AG04450 (cell line): ENCODE measurements around the gene FOSB. TPM values are rescaled to one million over a fixed set of nuclear protein-coding genes. Genes with fewer than 3 reads are reported as not detected.
A peak's percentile ranks its signal among the peaks of the same experiment; 100 is the strongest.

ENCODE experiments used
- CTCF ChIA-PET: fragments of 300-600, 350-600 bp; formaldehyde crosslinking; extraction: SDS; loops from one replicate; lab custom pipeline; 2022; ENCODE audit warnings: antibody characterized with exemption, inconsistent platforms; lab: Charles Lee
- POLR2A ChIA-PET: fragments of 350-600 bp; formaldehyde crosslinking; extraction: SDS; loops from one replicate; lab custom pipeline; 2021; ENCODE audit warnings: antibody characterized with exemption, inconsistent platforms; lab: Yijun Ruan, JAX
- DNase-seq: peaks from one replicate; pipeline ENCODE4 v3.0.0-alpha.2; 2011; ENCODE audit warnings: low read depth, low spot score
- H3K27ac ChIP-seq: one replicate; pipeline ENCODE4 v1.5.1; 2012; ENCODE audit warnings: low read depth, low read length, control low read depth
- H3K27me3 ChIP-seq: one replicate; pipeline ENCODE4 v1.6.0; 2012; ENCODE audit warnings: low read length; ENCODE audit not compliant: control insufficient read depth, insufficient read depth
- H3K4me3 ChIP-seq: 2 replicates; pipeline ENCODE4 v1.5.1; 2011; ENCODE audit warnings: mild to moderate bottlenecking, low read depth, low read length, control low read depth
- H3K9me3 ChIP-seq: 2 replicates; pipeline ENCODE4 v1.5.1; 2012; ENCODE audit warnings: low read length; ENCODE audit not compliant: control insufficient read depth, insufficient read depth
- CTCF ChIP-seq: IDR thresholded peaks from 2 replicates; pipeline ENCODE4 v1.5.1; 2011; ENCODE audit warnings: low read depth, low read length, control low read depth, inconsistent platforms
- polyA plus RNA-seq: library from polyadenylated mRNA; depleted of rRNA; stranded (reverse); fragments of >200 nt; gene quantifications from 2 replicates; pipeline ENCODE4 v1.2.3, GENCODE V29; 2011

FOSB gene
- polyA plus RNA-seq, 1 experiment, result 1.3 TPM

- peak overlapping the region; percentile 95 for H3K4me3 ChIP-seq
- H3K27ac ChIP-seq, result peak overlapping the region; percentile 87
- H3K27me3 ChIP-seq, result no peaks in the 10 kb centered on the region
- CTCF ChIA-PET, result interaction anchor here (2.6 kb wide), 1 partner anchor 21 kb away, joined by 13 read pairs; no protein-coding TSS in a partner anchor
- TF ChIP-seq CTCF, result peak; percentile 56
- peak; percentile 66 for DNase-seq
- POLR2A ChIA-PET, result interaction anchor here (0.6 kb wide), 1 partner anchor 24 kb away, joined by 10 read pairs; no protein-coding TSS in a partner anchor
- H3K9me3 ChIP-seq, result no peaks in the 10 kb centered on the region; the same call in 1 of the 2 replicates
Observed at GRCh38 chr19:45506246-45506988, 38.6 kb downstream of the FOSB start.

GRCh38 chr19:45506989-45507871 lies 39.4 kb downstream of the FOSB start, which contains the start of gene VASP:
Gene VASP, plus strand, starts transcription at chr19:45507479. Its CDS starts 293 bp downstream, at chr19:45507772.
- POLR2A ChIA-PET, result interaction anchor here (0.6 to 1.6 kb wide), 5 partner anchors 70 to 596 kb away, joined by 3 to 5 read pairs (median 4); no protein-coding TSS in a partner anchor
- TF ChIP-seq CTCF, result no peak
- CTCF ChIA-PET, result no interaction called here
- no peak for DNase-seq
- Histone ChIP-seq H3K4me3 (peak within 1 kb of the TSS; percentile 95), H3K27ac (peak within 1 kb of the TSS; percentile 87), H3K9me3 (no peaks in the 10 kb centered on the region; the same call in 1 of the 2 replicates), H3K27me3 (no peaks in the 10 kb centered on the region)

GRCh38 chr19:45507872-45508416 lies 40.1 kb downstream of the FOSB start:
- ChIA-PET POLR2A (interaction anchor here (0.6 to 1.6 kb wide), 8 partner anchors 13 to 597 kb away, joined by 3 to 5 read pairs (median 4); no protein-coding TSS in a partner anchor), CTCF (no interaction called here)
- DNase-seq, result no peak
- no peaks in the 10 kb centered on the region for H3K27me3 ChIP-seq
- peak overlapping the region; percentile 57 for H3K27ac ChIP-seq
- H3K9me3 ChIP-seq, result no peaks in the 10 kb centered on the region; the same call in 1 of the 2 replicates
- TF ChIP-seq CTCF, result no peak
- peak overlapping the region; percentile 95 for H3K4me3 ChIP-seq

GRCh38 chr19:45508417-45508860 lies 40.6 kb downstream of the FOSB start:
- ChIA-PET POLR2A (interaction anchor here (0.5 to 1.6 kb wide), 6 partner anchors 13 to 262 kb away, joined by 3 to 5 read pairs (median 3); no protein-coding TSS in a partner anchor), CTCF (no interaction called here)
- Histone ChIP-seq H3K27ac (peak overlapping the region; percentile 68), H3K9me3 (no peaks in the 10 kb centered on the region; the same call in 1 of the 2 replicates), H3K4me3 (peak overlapping the region; percentile 95), H3K27me3 (no peaks in the 10 kb centered on the region)
- TF ChIP-seq CTCF, result no peak
- DNase-seq, result no peak
